Measurements from ENCODE around the gene BCL2.

DNA sequence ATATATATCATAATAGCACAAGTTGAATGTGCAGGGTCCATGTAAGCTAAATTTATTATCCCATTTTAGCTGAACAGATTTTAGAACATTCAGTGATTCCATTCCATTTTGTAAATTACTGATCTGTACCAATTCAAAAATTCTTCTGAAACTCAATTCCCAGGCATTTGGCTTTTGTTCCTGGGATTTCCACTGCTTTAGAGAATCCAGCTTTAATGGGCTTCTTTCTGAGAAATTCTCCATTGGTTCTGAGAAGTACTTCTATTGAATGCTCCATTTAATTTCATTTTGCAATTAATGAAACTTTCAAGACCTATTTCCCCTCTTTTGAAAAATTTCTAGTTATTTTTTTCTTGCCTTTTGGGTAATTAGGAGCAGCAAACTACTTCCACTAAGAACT lies 36.8 kb downstream of the BCL2 start:
- TF ChIP-seq, protein P1, sequence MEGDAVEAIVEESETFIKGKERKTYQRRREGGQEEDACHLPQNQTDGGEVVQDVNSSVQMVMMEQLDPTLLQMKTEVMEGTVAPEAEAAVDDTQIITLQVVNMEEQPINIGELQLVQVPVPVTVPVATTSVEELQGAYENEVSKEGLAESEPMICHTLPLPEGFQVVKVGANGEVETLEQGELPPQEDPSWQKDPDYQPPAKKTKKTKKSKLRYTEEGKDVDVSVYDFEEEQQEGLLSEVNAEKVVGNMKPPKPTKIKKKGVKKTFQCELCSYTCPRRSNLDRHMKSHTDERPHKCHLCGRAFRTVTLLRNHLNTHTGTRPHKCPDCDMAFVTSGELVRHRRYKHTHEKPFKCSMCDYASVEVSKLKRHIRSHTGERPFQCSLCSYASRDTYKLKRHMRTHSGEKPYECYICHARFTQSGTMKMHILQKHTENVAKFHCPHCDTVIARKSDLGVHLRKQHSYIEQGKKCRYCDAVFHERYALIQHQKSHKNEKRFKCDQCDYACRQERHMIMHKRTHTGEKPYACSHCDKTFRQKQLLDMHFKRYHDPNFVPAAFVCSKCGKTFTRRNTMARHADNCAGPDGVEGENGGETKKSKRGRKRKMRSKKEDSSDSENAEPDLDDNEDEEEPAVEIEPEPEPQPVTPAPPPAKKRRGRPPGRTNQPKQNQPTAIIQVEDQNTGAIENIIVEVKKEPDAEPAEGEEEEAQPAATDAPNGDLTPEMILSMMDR (IDR thresholded peaks at IDR 0.05; ENCODE audit: borderline replicate concordance, extremely low read depth, low read length, poor library complexity, severe bottlenecking) = no peak
- TF ChIP-seq EZH2 (IDR thresholded peaks at IDR 0.05; ENCODE audit: borderline replicate concordance, low read depth, low read length, severe bottlenecking) = no peak
